ENCODE data around the gene LGSN.

GRCh38 chr6:63368347-63368746, 48.6 kb upstream of the LGSN start:
- TF ChIP-seq, protein P1, sequence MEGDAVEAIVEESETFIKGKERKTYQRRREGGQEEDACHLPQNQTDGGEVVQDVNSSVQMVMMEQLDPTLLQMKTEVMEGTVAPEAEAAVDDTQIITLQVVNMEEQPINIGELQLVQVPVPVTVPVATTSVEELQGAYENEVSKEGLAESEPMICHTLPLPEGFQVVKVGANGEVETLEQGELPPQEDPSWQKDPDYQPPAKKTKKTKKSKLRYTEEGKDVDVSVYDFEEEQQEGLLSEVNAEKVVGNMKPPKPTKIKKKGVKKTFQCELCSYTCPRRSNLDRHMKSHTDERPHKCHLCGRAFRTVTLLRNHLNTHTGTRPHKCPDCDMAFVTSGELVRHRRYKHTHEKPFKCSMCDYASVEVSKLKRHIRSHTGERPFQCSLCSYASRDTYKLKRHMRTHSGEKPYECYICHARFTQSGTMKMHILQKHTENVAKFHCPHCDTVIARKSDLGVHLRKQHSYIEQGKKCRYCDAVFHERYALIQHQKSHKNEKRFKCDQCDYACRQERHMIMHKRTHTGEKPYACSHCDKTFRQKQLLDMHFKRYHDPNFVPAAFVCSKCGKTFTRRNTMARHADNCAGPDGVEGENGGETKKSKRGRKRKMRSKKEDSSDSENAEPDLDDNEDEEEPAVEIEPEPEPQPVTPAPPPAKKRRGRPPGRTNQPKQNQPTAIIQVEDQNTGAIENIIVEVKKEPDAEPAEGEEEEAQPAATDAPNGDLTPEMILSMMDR (IDR thresholded peaks at IDR 0.05; ENCODE audit: low read depth, low read length, poor library complexity, severe bottlenecking): no peak
- no peak for TF ChIP-seq EZH2phosphoT487 (IDR thresholded peaks at IDR 0.05; ENCODE audit: borderline replicate concordance, low read length)
